Suprapubic skin (tissue), 4 donors: ENCODE measurements around the gene ZNF426. TPM values are rescaled to one million over a fixed set of nuclear protein-coding genes. Genes with fewer than 3 reads are reported as not detected.

Source experiments
- DNase-seq, 2 donors: peaks; one replicate each; pipeline ENCODE4 v3.0.0-alpha.2; 2019; ENCODE audit warnings: low spot score in 2 of 2
- H3K27ac ChIP-seq: fragments of 200-600 bp; sonication (generic); one replicate; pipeline ENCODE4 v1.5.1; 2019
- H3K27me3 ChIP-seq: fragments of 200-600 bp; sonication (generic); one replicate; pipeline ENCODE4 v1.5.1; 2019
- H3K36me3 ChIP-seq: fragments of 200-600 bp; sonication (generic); one replicate; pipeline ENCODE4 v1.5.1; 2019
- H3K4me1 ChIP-seq: fragments of 200-600 bp; sonication (generic); one replicate; pipeline ENCODE4 v1.5.1; 2019
- H3K4me3 ChIP-seq: fragments of 200-600 bp; sonication (generic); one replicate; pipeline ENCODE4 v1.5.1; 2019; ENCODE audit warnings: mild to moderate bottlenecking
- H3K9me3 ChIP-seq: fragments of 200-600 bp; sonication (generic); one replicate; pipeline ENCODE4 v1.5.1; 2019
- EP300 ChIP-seq: sonication (generic); formaldehyde crosslinking; IDR thresholded peaks from one replicate; pipeline ENCODE4 v1.6.1; 2017; ENCODE audit warnings: antibody characterized with exemption
- POLR2A ChIP-seq, 2 donors: fragments of 450-650 bp; IDR thresholded peaks; one replicate each; pipeline ENCODE4 v1.6.1; 2017; ENCODE audit warnings: antibody characterized with exemption in 2 of 2, mild to moderate bottlenecking in 2 of 2, moderate library complexity in 2 of 2
- POLR2AphosphoS5 ChIP-seq, 3 donors: sonication (generic); formaldehyde crosslinking; IDR thresholded peaks; one replicate each; pipeline ENCODE4 v1.6.1; 2017; ENCODE audit warnings: antibody characterized with exemption in 3 of 3
- WGBS: methylation state at CpG from one replicate; pipeline ENCODE4 v1.1.5; 2018; 5-methylcytosine and 5-hydroxymethylcytosine counted together
- total RNA-seq, 4 donors: library from RNA; depleted of rRNA; stranded (reverse); fragments of >200 nt; gene quantifications; one replicate each; pipeline ENCODE4 v1.1.0, GENCODE V29; 2016
- TF ChIP-seq, protein P1 (sequence below), 2 donors: fragments of 200-600 bp in 1 of 2; fragments of 450-650 bp in 1 of 2; sonication (generic) in 1 of 2; IDR thresholded peaks; one replicate each; pipeline ENCODE4 v1.5.1; 2016 to 2019; ENCODE audit warnings: antibody characterized with exemption in 2 of 2, mild to moderate bottlenecking in 1 of 2, moderate library complexity in 1 of 2

Gene ZNF426
- total RNA-seq, 4 donors from 2014 or later, result 8.6 to 12.6 (median 10.9) TPM

DNA sequence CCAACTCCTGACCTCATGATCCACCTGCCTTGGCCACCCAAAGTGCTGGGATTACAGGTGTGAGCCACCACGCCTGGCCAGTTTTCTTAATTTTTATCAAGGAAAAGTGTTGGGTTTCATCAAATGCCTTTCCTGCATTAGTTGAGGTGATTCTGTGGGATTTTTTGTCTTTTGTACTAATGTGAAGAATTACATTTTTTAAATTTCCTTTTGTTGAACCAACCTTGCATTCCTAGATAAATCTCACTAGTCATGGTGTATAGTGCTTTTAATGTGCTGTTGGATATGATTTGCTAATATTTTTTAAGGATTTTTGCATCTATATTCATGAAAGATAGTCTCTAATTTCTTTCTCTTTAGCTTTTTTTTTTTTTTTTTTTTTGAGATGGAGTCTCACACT is 37.6 kb downstream of the ZNF426 start:
- no peaks in the 10 kb centered on the region for H3K36me3 ChIP-seq
- H3K4me1 ChIP-seq, result no peaks in the 10 kb centered on the region
- WGBS, result 90% methylated on average over 1 of the region's 1 CpG
- TF ChIP-seq EP300, result no peak
- TF ChIP-seq POLR2A (IDR thresholded peaks at IDR 0.05), result no peak
- TF ChIP-seq, protein P1, sequence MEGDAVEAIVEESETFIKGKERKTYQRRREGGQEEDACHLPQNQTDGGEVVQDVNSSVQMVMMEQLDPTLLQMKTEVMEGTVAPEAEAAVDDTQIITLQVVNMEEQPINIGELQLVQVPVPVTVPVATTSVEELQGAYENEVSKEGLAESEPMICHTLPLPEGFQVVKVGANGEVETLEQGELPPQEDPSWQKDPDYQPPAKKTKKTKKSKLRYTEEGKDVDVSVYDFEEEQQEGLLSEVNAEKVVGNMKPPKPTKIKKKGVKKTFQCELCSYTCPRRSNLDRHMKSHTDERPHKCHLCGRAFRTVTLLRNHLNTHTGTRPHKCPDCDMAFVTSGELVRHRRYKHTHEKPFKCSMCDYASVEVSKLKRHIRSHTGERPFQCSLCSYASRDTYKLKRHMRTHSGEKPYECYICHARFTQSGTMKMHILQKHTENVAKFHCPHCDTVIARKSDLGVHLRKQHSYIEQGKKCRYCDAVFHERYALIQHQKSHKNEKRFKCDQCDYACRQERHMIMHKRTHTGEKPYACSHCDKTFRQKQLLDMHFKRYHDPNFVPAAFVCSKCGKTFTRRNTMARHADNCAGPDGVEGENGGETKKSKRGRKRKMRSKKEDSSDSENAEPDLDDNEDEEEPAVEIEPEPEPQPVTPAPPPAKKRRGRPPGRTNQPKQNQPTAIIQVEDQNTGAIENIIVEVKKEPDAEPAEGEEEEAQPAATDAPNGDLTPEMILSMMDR (IDR thresholded peaks at IDR 0.05), result no peak
- no peak for TF ChIP-seq POLR2AphosphoS5 (IDR thresholded peaks at IDR 0.05)
- H3K4me3 ChIP-seq, result no peak overlapping the region
- H3K27me3 ChIP-seq, result no peaks in the 10 kb centered on the region
- H3K9me3 ChIP-seq, result peaks cover 49% of the 10 kb centered on the region
- H3K27ac ChIP-seq, result no peak overlapping the region
- DNase-seq, result no peak

DNA sequence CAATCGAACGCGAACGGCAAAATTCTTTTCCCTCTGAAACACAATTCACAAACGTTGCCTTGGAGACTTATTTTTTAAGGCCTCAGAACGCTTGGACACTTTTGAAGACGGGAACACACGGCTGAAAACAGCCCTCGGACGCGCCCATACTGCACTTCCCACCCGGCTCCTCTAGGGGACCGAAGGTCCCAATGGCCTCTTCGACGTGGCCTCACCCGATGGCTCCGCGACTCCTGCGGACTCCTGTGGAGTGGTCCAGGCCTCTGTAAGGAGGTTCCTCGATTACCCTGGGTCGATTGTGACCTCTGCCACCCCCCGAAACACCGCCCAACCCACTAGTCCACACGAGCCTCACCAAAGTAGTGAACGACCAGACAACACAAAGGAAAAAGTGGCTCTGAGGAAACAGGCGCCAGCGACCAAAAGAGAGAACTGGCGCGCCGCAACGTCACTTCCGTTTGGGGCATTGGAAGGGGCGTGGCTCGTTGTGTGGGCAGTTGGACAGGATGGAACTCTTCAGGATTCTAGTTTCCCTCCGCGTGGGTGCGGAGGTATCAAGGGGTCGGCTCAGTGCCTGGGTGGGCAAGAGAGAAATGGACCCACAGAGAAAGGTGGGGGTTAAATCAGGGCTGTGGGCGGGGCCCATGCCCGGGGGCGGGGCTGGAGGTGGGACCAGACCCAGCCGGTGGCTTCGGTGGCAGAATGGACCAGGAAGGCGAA is 40.1 kb downstream of the ZNF426 start, which contains the start of gene ZNF560:
Gene ZNF560 (minus strand): TSS at position 434 of the 720 bp plus-strand sequence. CDS start 23,303 bp downstream, outside the sequence.
- 5% methylated on average over 39 of the region's 44 CpGs for WGBS
- peaks cover 39% of the 10 kb centered on the region for H3K9me3 ChIP-seq
- no peaks in the 10 kb centered on the region for H3K36me3 ChIP-seq
- no peak within 1 kb of the TSS for H3K4me3 ChIP-seq
- DNase-seq, result no peak
- TF ChIP-seq EP300, result no peak
- no peak for TF ChIP-seq POLR2AphosphoS5 (IDR thresholded peaks at IDR 0.05)
- no peak for TF ChIP-seq POLR2A (IDR thresholded peaks at IDR 0.05)
- TF ChIP-seq, protein P1 (IDR thresholded peaks at IDR 0.05), result no peak
- no peak within 1 kb of the TSS for H3K27ac ChIP-seq
- H3K4me1 ChIP-seq, result no peaks in the 10 kb centered on the region
- H3K27me3 ChIP-seq, result no peaks in the 10 kb centered on the region

DNA sequence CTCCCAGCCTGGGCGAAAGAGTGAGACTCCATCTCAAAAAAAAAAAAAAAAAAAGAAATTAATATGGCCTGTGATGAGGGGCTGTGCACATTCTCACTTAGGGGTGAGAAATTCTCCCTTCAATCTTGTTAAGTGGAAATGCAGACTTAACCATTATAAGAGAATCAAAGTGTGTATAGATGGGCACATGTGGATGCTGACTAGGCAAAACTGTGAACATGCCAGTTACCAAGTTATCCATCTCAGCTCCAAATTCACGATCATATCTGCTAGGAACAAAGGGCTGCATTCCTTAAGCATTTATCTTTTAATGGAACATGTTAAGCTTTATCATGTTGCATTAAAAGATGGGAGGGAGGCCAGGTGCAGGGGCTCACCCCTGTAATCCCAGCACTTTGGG is 44.3 kb downstream of the ZNF426 start:
- H3K4me1 ChIP-seq, result no peaks in the 10 kb centered on the region
- H3K4me3 ChIP-seq, result no peak overlapping the region
- H3K27ac ChIP-seq, result no peak overlapping the region
- WGBS, result 74% methylated on average over 2 of the region's 2 CpGs
- H3K36me3 ChIP-seq, result no peaks in the 10 kb centered on the region
- H3K27me3 ChIP-seq, result no peaks in the 10 kb centered on the region
- no peak for DNase-seq
- H3K9me3 ChIP-seq, result peaks cover 21% of the 10 kb centered on the region
- TF ChIP-seq, protein P1 (IDR thresholded peaks at IDR 0.05), result no peak
- TF ChIP-seq POLR2AphosphoS5 (IDR thresholded peaks at IDR 0.05) (no peak), EP300 (no peak), POLR2A (IDR thresholded peaks at IDR 0.05) (no peak)

DNA sequence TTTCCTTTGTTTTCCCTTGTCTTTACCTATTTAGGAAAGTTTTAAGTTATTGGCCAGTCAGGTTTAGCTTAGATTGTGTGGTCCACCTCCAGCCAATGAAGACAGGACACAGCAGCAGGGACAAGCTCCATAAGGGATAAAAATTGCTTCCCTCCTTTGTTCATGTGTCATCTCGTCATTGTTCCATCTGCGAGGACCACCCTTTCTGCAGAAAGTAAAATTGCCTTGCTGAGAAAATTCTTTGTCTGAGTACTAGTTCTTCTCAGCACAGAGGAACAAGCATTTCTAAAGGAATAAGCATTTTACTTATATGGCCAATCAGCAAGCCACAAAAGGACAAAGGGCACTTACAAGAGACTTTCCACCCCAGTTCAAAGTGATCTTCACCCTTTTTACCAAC is 51.4 kb downstream of the ZNF426 start:
- H3K4me3 ChIP-seq, result no peak overlapping the region
- no peaks in the 10 kb centered on the region for H3K27me3 ChIP-seq
- TF ChIP-seq, protein P1 (IDR thresholded peaks at IDR 0.05), result no peak
- no peak for TF ChIP-seq EP300
- no peak for TF ChIP-seq POLR2AphosphoS5 (IDR thresholded peaks at IDR 0.05)
- no peak for TF ChIP-seq POLR2A (IDR thresholded peaks at IDR 0.05)
- DNase-seq, result no peak
- WGBS, result 83% methylated on average over 2 of the region's 2 CpGs
- no peak overlapping the region for H3K27ac ChIP-seq
- no peaks in the 10 kb centered on the region for H3K36me3 ChIP-seq
- H3K4me1 ChIP-seq, result no peaks in the 10 kb centered on the region
- peaks cover 38% of the 10 kb centered on the region for H3K9me3 ChIP-seq

DNA sequence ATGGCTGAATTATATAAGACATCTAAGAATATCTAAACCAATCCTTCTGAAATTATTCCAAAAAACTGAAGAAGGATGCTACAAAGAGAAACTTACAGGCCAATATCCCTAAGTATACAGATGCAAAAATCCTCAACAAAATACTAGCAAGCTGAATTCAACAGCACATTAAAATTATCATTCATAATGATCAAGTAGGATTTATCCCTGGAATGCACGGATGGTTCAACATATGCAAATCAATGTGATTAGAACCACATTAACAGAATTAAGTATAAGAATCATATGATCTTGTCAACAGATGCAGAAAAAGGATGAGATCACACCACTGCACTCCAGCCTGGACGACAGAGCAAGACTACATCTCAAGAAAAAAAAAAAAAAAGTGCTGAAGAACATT is 53.3 kb downstream of the ZNF426 start:
- H3K36me3 ChIP-seq, result no peaks in the 10 kb centered on the region
- H3K4me1 ChIP-seq, result no peaks in the 10 kb centered on the region
- peaks cover 38% of the 10 kb centered on the region for H3K9me3 ChIP-seq
- TF ChIP-seq EP300 (no peak), POLR2A (IDR thresholded peaks at IDR 0.05) (no peak), POLR2AphosphoS5 (IDR thresholded peaks at IDR 0.05) (no peak)
- TF ChIP-seq, protein P1 (IDR thresholded peaks at IDR 0.05), result no peak
- H3K27me3 ChIP-seq, result no peaks in the 10 kb centered on the region
- 80% methylated on average over 2 of the region's 2 CpGs for WGBS
- H3K4me3 ChIP-seq, result no peak overlapping the region
- no peak overlapping the region for H3K27ac ChIP-seq
- no peak for DNase-seq
